Panc1 (cell line): ENCODE measurements around the gene KRT8.

Experiments
- CTCF ChIP-seq: fragments of 450-650 bp; IDR thresholded peaks from 2 replicates; pipeline ENCODE4 v1.5.1; 2017; ENCODE audit warnings: mild to moderate bottlenecking
- POLR2AphosphoS5 ChIP-seq: IDR thresholded peaks from 2 replicates; pipeline ENCODE4 v1.6.1; 2012; ENCODE audit warnings: mild to moderate bottlenecking, low read depth, low read length, moderate library complexity
- REST ChIP-seq, 2 experiments: IDR thresholded peaks; 2 replicates each; pipeline ENCODE4 v1.6.1; 2011 to 2012; ENCODE audit warnings: low read depth in 2 of 2, control low read depth in 1 of 2, low read length in 1 of 2, mild to moderate bottlenecking in 1 of 2, moderate library complexity in 1 of 2; ENCODE audit not compliant: insufficient read depth in 1 of 2
- SIN3A ChIP-seq: IDR thresholded peaks from 2 replicates; pipeline ENCODE4 v1.6.1; 2012; ENCODE audit warnings: low read depth, mild to moderate bottlenecking, low read length, moderate library complexity, borderline replicate concordance; ENCODE audit not compliant: insufficient read depth
- TCF7L2 ChIP-seq: IDR thresholded peaks from 2 replicates; pipeline ENCODE4 v1.6.1; 2011; ENCODE audit warnings: mild to moderate bottlenecking, low read depth, low read length, inconsistent platforms

GRCh38 chr12:52906191-52906601 is 1.3 kb upstream of the KRT8 start:
- TF ChIP-seq CTCF (no peak), REST (IDR thresholded peaks at IDR 0.05; ENCODE audit: insufficient read depth in 1 of 2, low read depth in 2 of 2, low read length in 1 of 2) (no peak), TCF7L2 (no peak), POLR2AphosphoS5 (no peak), SIN3A (no peak)
